ENCODE measurements around the gene GALC. TPM values are rescaled to one million over a fixed set of nuclear protein-coding genes. Genes with fewer than 3 reads are reported as not detected.

The GALC gene
- total and polyA plus RNA-seq, 12 donors = 8.3 to 330 (median 37.3) TPM

DNA sequence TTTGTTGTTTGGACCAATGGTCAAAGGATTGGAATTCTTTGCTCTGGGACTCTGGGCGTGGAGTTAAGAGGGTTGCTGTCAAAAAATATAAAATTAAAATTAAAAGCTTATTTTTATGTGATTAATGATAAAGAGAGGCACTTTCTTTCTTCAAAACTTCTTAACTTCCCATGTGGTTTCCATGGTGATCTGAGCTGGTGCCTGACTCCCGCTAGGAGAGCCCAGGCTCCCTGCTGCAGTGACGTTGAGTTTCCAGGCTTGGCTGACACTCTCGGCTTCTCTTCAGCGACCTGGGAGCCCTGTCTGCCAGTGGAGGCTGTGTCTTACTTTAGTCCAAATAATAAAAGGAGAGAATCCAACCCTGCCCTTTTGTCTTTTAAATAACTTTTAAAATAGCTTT, 84.4 kb downstream of the GALC start:
- Histone ChIP-seq H3K4me1 (replicated peaks in 1 of 2) (no peaks in the 10 kb centered on the region), H3K27me3 (no peaks in the 10 kb centered on the region), H3K36me3 (replicated peaks in 1 of 2) (no peaks in the 10 kb centered on the region), H3K27ac (no peak overlapping the region), H3K4me3 (no peak overlapping the region), H3K9me3 (replicated peaks in 1 of 3) (peaks cover 0 to 4% (median 0%) of the 10 kb centered on the region in 3 donors)
- no peak for DNase-seq
- 44 to 54% (median 45%) methylated on average over 5 of the region's 5 CpGs for WGBS, 4 donors
- intact Hi-C loops (cut with DNase I) = loop anchor here in 1 of 2 donors (10.0 kb wide), 1 partner anchor 164 kb away; no protein-coding TSS in a partner anchor
- TF ChIP-seq POLR2A (IDR thresholded peaks at IDR 0.05) = no peak
- TF ChIP-seq, protein P1, sequence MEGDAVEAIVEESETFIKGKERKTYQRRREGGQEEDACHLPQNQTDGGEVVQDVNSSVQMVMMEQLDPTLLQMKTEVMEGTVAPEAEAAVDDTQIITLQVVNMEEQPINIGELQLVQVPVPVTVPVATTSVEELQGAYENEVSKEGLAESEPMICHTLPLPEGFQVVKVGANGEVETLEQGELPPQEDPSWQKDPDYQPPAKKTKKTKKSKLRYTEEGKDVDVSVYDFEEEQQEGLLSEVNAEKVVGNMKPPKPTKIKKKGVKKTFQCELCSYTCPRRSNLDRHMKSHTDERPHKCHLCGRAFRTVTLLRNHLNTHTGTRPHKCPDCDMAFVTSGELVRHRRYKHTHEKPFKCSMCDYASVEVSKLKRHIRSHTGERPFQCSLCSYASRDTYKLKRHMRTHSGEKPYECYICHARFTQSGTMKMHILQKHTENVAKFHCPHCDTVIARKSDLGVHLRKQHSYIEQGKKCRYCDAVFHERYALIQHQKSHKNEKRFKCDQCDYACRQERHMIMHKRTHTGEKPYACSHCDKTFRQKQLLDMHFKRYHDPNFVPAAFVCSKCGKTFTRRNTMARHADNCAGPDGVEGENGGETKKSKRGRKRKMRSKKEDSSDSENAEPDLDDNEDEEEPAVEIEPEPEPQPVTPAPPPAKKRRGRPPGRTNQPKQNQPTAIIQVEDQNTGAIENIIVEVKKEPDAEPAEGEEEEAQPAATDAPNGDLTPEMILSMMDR (IDR thresholded peaks at IDR 0.05) = no peak

DNA sequence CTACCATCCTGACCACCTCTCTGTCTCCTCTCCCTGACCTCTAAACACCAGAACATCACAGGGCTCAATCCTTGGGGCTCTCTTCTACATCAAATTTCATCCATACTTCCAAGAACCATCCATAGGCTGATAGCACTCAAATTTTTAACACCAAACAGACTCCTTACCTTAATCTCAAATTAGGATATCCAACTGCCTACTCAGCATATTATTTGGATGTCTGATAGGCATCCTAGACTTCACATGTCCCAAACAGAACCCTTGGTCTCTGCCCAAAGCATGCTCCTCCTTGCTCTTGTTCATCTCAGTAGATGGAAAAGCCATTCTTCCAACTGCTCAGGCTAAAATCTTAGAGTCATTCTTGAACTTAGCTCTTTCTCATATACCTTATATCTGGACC, 91.3 kb downstream of the GALC start:
- Histone ChIP-seq H3K4me3 (no peak overlapping the region), H3K27me3 (no peaks in the 10 kb centered on the region), H3K27ac (no peak overlapping the region), H3K36me3 (replicated peaks in 1 of 2) (no peaks in the 10 kb centered on the region), H3K9me3 (replicated peaks in 1 of 3) (no peaks in the 10 kb centered on the region), H3K4me1 (replicated peaks in 1 of 2) (peaks cover 5 to 6% of the 10 kb centered on the region in 2 donors)
- intact Hi-C loops (cut with DNase I) = loop anchor here in 1 of 2 donors (10.0 kb wide), 1 partner anchor 157 kb away; no protein-coding TSS in a partner anchor
- DNase-seq = no peak
- TF ChIP-seq POLR2A (IDR thresholded peaks at IDR 0.05) = no peak
- TF ChIP-seq, protein P1 (IDR thresholded peaks at IDR 0.05) = no peak

DNA sequence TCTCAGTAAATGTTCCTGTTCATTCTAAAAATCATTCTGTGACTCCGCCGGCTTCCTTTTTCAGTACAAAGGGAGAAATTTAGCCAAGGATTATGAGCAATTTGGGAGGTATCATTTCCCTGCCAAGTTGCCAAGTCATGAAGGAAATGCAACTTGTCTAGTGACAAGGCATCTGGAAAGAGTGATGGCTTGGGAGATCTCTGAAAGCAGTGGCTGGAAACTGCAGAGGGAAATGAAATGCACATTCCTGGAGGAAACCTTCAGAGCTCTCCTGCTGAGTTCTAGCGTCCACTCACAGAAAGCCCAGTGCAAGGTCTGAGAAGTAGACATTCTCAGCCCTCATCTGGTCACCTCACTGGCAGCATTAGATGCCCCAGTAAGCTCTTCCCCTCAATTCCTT, 91.7 kb downstream of the GALC start:
- no peaks in the 10 kb centered on the region for H3K27me3 ChIP-seq
- TF ChIP-seq POLR2A (IDR thresholded peaks at IDR 0.05) = no peak
- TF ChIP-seq, protein P1 (IDR thresholded peaks at IDR 0.05) = no peak

DNA sequence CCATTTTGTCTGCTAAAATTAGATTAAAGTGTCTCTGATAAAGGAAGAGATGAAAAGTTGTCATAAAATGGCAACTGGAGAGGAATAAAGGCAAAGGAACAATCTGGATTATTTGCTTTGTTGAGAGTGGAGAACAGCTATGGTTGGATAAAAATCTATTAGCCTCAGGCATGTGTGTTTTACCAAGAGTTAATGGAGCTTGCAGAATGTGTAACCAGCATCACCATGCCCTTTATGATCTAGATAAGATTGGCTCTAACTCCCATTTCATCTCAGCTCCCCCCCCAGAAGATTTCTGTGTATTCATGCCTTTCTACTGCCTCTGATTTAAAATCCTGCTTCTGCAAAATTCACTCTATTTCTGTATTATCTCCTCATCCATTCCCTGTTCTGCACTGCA, 93.8 kb downstream of the GALC start:
- Histone ChIP-seq H3K4me3 (no peak overlapping the region), H3K27me3 (no peaks in the 10 kb centered on the region), H3K27ac (no peak overlapping the region), H3K4me1 (replicated peaks in 1 of 2) (peaks cover 6% of the 10 kb centered on the region in 2 donors), H3K36me3 (replicated peaks in 1 of 2) (no peaks in the 10 kb centered on the region), H3K9me3 (replicated peaks in 1 of 3) (no peaks in the 10 kb centered on the region)
- no peak for DNase-seq
- intact Hi-C loops (cut with DNase I) = loop anchor here in 1 of 2 donors (5.0 kb wide), 2 partner anchors 92 to 152 kb away; no protein-coding TSS in a partner anchor
- no peak for TF ChIP-seq POLR2A (IDR thresholded peaks at IDR 0.05)
- TF ChIP-seq, protein P1 (IDR thresholded peaks at IDR 0.05) = no peak

More for the DNA sequence above, 91.7 kb downstream of the GALC start:
- WGBS, 4 donors = 40 to 65% (median 56%) methylated on average over 3 of the region's 3 CpGs
- peak in 1 of 7 donors; percentile 13 for DNase-seq
- no peaks in the 10 kb centered on the region for H3K36me3 ChIP-seq (replicated peaks in 1 of 2)
- no peaks in the 10 kb centered on the region for H3K9me3 ChIP-seq (replicated peaks in 1 of 3)
- intact Hi-C loops (cut with DNase I) = loop anchor here in 1 of 2 donors (10.0 kb wide), 1 partner anchor 156 kb away; no protein-coding TSS in a partner anchor
- peaks cover 6% of the 10 kb centered on the region in 2 donors for H3K4me1 ChIP-seq (replicated peaks in 1 of 2)
- H3K4me3 ChIP-seq = no peak overlapping the region
- H3K27ac ChIP-seq = no peak overlapping the region

All from adrenal gland (tissue), 12 donors.